GM19324 (cell line): ENCODE data around the gene NDOR1.
"Not testable (repeated sequence)": the region's sequence is repeated elsewhere in the genome, so short reads cannot be mapped to it uniquely, and the experiment has no call there.

Experiments used
- ATAC-seq: cut with Tn5 transposase; IDR thresholded peaks from one replicate; pipeline ENCODE4 v1.9.1; 2021; ENCODE audit warnings: mild to moderate bottlenecking, moderate library complexity; ENCODE audit not compliant: unreplicated experiment, low FRiP score

NDOR1 gene

DNA sequence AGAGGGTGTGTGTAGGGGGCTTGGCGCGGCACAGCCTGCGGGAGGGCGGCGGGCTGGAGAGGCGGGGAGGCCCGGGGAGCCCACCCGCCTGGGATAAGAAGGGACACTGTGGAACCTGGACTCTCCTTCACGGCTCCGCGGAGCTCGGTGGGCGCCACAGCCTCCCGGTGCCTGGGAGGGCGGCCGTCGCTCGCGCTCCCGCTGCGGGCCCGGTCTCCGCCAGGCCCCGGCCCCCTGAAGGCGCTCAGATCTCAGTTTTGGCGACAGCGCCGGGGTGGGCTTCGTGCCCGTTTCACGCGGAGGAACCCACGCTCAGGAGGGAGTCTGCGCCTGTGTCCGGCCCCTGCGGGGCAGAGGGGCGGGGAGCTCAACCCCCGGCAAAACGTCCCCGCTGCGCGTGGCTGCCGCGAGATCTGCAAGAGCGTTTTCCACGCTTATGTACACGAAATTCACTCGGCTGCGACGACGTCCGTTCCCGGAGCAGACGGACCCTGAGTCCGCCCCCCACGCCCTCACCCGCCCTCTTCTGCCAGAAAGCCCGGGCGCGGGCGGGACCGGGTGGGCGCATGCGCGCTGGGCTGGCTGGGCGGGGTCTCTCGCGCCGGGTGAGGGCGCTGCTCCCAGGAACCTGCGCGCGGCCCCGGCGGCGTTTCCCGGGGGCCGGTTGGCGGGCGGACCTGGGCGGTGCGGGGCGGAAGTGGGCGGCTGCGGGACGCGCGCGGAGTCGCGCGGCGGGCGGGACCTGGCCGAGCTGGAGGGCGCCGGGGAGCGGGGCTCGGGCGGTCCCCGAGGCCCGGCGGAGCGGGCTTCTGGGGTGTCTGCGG lies 49.3 kb downstream of the NDOR1 start, which contains the start of gene NELFB:
Gene NELFB, plus strand, starts transcription at position 704 of the 824 bp plus-strand sequence.
- peak; percentile 89 for ATAC-seq

DNA sequence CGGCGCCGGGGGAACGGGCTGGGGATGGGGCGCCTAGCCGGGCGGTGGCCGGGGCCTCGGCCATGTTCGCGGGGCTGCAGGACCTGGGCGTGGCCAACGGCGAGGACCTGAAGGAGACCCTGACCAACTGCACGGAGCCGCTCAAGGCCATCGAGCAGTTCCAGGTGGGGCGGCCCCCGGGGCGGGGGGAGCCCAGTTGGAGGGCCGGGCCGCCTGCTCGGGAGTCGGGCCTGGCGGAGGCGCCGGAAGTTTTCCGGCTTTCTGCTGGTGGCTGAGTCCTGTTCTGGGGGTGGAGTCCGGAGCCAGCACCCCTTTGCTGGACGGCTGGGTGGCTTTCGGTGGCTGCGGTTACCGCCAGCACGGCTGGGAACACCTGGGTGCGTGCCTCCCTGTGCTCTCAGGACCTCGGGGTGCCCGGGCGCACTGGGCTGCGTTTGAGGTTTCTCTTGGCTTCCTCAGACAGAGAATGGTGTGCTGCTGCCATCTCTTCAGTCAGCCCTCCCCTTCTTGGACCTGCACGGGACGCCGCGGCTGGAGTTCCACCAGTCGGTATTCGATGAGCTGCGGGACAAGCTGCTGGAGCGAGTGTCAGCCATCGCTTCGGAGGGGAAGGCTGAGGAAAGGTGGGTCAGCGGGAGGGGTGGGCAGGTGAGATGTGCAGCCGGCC lies 50.1 kb downstream of the NDOR1 start:
- ATAC-seq = no peak

DNA sequence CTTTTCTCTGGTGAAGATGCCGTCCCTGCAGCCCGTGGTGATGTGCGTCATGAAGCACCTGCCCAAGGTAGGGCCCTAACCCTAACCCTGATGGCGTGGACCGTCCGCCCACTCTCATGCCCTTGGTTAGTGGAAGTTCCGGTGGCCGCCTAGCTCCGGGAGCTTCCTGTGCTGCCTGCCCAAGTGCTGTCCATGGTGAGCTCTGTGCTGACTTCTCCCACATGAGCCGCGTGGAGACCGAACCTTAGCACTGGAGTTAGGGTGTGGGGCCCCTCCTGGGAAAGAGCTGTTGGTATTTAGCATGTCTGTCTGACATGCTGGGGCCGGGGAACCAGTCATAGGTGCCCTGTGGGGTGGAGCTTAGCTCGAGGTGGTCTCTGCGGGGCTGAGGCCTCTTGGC lies 50.9 kb downstream of the NDOR1 start:
- no peak for ATAC-seq

DNA sequence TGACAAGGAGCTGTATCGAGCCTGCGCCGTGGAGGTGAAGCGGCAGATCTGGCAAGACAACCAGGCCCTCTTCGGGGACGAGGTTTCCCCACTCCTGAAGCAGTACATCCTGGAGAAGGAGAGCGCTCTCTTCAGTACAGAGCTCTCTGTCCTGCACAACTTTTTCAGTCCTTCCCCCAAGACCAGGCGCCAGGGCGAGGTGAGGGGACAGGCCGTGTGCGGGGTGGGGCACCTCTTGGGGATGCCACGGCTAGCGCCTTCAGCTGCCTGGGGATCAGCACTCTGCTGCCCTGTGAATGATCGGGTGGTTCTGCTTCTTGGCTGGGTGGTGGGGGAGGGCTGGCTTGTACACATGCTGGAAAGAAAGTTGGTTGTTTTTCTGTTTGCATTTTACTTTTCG lies 51.4 kb downstream of the NDOR1 start:
- no peak for ATAC-seq

DNA sequence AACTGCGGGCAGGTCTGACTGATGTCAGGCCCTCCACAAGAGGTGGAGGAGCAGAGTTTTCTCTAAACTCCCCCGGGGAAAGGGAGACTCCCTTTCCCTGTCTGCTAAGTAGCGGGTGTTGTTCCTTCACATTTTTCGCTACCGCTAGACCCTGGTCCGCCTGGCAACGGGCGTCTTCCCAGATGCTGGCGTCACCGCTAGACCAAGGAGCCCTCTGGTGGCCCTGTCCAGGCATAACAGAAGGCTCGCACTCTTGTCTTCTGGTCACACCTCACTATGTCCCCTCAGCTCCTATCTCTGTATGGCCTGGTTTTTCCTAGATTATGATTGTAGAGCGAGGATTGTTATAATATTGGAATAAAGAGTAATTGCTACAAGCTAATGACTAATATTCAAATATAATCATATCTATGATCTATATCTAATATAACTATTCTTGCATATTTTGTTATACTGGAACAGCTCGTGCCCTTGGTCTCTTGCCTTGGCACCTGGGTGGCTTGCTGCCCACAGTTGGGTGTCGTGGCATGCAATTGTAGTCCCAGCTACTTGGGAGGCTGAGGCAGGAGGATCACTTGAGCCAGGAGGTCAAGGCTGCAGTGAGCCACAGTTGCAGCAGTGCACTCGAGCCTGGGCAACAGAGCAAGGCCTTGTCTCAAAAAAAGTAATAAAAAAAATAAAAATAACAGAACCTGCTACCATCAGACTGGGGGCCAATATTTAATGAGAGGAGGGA lies 56.8 kb downstream of the NDOR1 start:
- ATAC-seq = not testable (repeated sequence)

DNA sequence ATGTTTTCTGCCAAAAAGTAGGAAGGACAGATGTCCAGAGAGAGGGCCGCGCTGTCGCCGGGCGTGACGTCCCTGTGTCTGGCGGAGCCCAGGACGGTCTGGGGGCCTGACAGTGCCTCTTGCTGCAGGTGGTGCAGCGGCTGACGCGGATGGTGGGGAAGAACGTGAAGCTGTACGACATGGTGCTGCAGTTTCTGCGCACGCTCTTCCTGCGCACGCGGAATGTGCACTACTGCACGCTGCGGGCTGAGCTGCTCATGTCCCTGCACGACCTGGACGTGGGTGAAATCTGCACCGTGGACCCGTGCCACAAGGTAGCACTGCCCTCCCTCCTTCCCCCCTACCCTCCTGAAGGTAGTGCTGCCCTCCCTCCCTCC lies 57.4 kb downstream of the NDOR1 start:
- no peak for ATAC-seq

DNA sequence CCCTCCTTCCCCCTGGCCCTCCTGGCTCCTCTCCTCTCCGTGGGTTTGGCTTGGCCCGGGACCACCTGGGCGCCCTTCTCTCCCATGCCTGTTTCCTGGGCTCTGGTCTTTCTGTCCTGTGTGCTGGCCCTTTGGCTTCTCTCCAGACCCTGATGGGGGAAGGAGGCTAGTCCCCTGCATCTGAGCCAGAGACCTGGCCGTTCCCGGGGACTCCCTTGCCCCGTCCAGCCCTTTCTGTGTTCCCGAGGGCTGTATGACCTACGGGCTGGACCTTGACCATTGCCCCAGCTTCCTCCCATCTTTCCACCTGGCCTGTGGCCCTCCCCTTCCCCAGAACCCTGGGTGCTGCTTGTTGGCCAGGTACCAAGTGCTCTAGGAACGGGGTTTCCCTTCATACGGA lies 58.0 kb downstream of the NDOR1 start:
- ATAC-seq = no peak

DNA sequence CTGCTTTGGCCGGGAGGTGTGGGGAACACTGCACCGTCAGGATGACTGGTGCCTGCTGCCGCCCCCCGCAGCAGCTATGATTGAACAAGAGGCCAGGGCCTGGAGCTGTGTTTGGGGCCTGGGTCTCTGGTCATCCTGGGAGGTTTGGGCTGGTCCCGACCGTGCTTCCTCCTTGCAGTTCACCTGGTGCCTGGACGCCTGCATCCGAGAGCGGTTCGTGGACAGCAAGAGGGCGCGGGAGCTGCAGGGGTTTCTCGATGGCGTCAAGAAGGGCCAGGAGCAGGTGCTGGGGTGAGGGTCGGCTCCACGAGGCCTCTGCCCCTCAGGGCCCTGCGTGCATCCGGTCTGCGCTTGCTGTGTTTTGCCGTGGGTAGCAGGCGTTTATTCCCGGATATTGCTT lies 58.6 kb downstream of the NDOR1 start:
- ATAC-seq = no peak

DNA sequence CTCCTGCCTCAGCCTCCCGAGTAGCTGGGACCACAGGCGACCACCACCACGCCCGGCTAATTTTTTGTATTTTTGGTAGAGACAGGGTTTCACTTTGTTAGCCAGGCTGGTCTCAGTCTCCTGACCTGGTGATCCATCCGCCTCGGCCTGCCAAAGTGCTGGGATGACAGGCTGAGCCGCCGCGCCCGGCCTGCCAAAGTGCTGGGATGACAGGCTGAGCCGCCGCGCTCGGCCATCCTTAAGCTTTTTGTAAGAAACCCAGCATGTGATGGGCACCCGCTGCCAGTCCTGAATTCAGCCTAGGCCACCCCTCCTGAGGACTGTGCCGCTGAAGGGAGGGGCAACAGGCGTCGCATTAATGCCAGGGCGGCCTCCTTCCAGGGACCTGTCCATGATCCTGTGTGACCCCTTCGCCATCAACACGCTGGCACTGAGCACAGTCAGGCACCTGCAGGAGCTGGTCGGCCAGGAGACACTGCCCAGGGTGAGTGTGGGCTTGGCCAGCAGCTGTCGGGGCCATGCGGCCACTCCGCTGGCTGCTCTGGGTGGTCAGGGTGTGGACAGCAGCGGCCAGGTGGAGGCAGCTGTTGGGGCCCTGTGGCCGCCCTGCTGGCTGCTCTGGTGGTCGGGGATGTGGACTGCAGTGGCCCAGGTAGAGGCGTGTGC lies 60.1 kb downstream of the NDOR1 start:
- ATAC-seq = no peak

DNA sequence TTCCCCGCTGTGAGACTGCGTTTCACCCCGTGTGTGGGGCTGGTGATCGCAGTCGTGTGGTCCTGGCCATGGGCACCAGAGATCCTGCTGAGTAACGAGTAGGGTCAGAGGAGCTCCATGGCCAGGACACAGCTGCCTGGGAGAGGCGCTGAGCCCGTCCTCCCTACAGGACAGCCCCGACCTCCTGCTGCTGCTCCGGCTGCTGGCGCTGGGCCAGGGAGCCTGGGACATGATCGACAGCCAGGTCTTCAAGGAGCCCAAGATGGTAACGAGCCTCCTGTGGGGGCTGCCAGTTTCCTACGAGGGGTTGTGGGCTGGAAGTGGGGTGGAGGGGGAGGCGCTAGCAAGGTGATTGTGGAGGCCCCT lies 60.6 kb downstream of the NDOR1 start:
- no peak for ATAC-seq
